SK-N-SH (cell line): ENCODE data around the gene PCK2. TPM values are rescaled to one million over a fixed set of nuclear protein-coding genes. Genes with fewer than 3 reads are reported as not detected.

ENCODE experiments used
- CTCF ChIA-PET: fragments of 300-600, 350-600 bp; formaldehyde crosslinking; extraction: SDS; loops from one replicate; lab custom pipeline; 2021; lab: Yijun Ruan, JAX
- POLR2A ChIA-PET: fragments of 350-600 bp; sonication (Branson Sonifier 250); formaldehyde crosslinking; extraction: SDS; loops from one replicate; lab custom pipeline; 2020; ENCODE audit warnings: antibody characterized with exemption, inconsistent platforms; lab: Yijun Ruan, JAX
- DNase-seq: peaks from one replicate; pipeline ENCODE4 v3.0.0; 2012
- H2AFZ ChIP-seq: fragments of 200-600 bp; sonication (generic); 2 replicates; pipeline ENCODE4 v1.8.1; 2016; ENCODE audit warnings: antibody characterized with exemption, mild to moderate bottlenecking, low read depth
- H3F3A ChIP-seq: fragments of 200-600 bp; sonication (generic); replicated peaks from 2 replicates; pipeline ENCODE3; 2016; ENCODE audit warnings: antibody characterized with exemption, mild to moderate bottlenecking; ENCODE audit not compliant: insufficient read depth
- H3K27ac ChIP-seq, 2 experiments: fragments of 200-500 bp in 1 of 2; fragments of 200-600 bp in 1 of 2; sonication (Bioruptor generic) in 1 of 2; sonication (generic), shearing (Covaris generic) in 1 of 2; 2 replicates each; pipeline versions ENCODE4 v1.5.1 to v1.6.1; 2014 to 2016; ENCODE audit warnings: low read depth in 2 of 2, inconsistent platforms in 1 of 2, low read length in 1 of 2, mild to moderate bottlenecking in 1 of 2, mixed read lengths in 1 of 2
- H3K27me3 ChIP-seq: fragments of 200-600 bp; sonication (generic), shearing (Covaris generic); 2 replicates; pipeline ENCODE4 v1.6.1; 2016; ENCODE audit warnings: mixed run types; ENCODE audit not compliant: insufficient read depth
- H3K36me3 ChIP-seq, 2 experiments: fragments of 200-500 bp in 1 of 2; fragments of 200-600 bp in 1 of 2; sonication (Bioruptor generic) in 1 of 2; sonication (generic) in 1 of 2; replicated peaks in 1 of 2; 2 replicates each; pipeline versions ENCODE3 to v1.5.1; 2014 to 2016; ENCODE audit warnings: low read length in 1 of 2, mild to moderate bottlenecking in 1 of 2; ENCODE audit not compliant: insufficient read depth in 2 of 2, control insufficient read depth in 1 of 2
- H3K4me1 ChIP-seq, 2 experiments: fragments of 200-500 bp in 1 of 2; fragments of 200-600 bp in 1 of 2; sonication (Bioruptor generic) in 1 of 2; sonication (generic), shearing (Covaris generic) in 1 of 2; 2 replicates each; pipeline versions ENCODE4 v1.5.1 to v1.6.1; 2014 to 2016; ENCODE audit warnings: low read depth in 1 of 2, low read length in 1 of 2, mixed run types in 1 of 2; ENCODE audit not compliant: insufficient read depth in 2 of 2, control insufficient read depth in 1 of 2
- H3K4me2 ChIP-seq: fragments of 200-600 bp; sonication (generic), shearing (Covaris generic); 2 replicates; pipeline ENCODE4 v1.6.1; 2017; ENCODE audit warnings: mixed run types
- H3K4me3 ChIP-seq, 2 experiments: fragments of 200-500 bp in 1 of 2; fragments of 200-600 bp in 1 of 2; sonication (Bioruptor generic) in 1 of 2; sonication (generic), shearing (Covaris generic) in 1 of 2; 2 replicates each; pipeline versions ENCODE4 v1.5.1 to v1.8.1; 2014 to 2016; ENCODE audit warnings: low read depth in 2 of 2, inconsistent platforms in 1 of 2, low read length in 1 of 2, mild to moderate bottlenecking in 1 of 2, mixed read lengths in 1 of 2, moderate library complexity in 1 of 2
- H3K79me2 ChIP-seq: fragments of 200-600 bp; sonication (generic); 2 replicates; pipeline ENCODE4 v1.8.1; 2017; ENCODE audit warnings: mild to moderate bottlenecking; ENCODE audit not compliant: insufficient read depth
- H3K9ac ChIP-seq: fragments of 200-600 bp; sonication (generic); 2 replicates; pipeline ENCODE4 v1.6.1; 2017; ENCODE audit warnings: mixed run types
- H3K9me2 ChIP-seq: fragments of 200-600 bp; sonication (generic); 2 replicates; pipeline ENCODE4 v1.6.1; 2017; ENCODE audit warnings: mixed run types
- H3K9me3 ChIP-seq: fragments of 200-600 bp; sonication (generic); 2 replicates; pipeline ENCODE4 v1.6.1; 2017; ENCODE audit warnings: mixed run types, mild to moderate bottlenecking, moderate library complexity
- H4K20me1 ChIP-seq: fragments of 200-600 bp; sonication (generic); 2 replicates; pipeline ENCODE4 v1.6.1; 2017; ENCODE audit warnings: mild to moderate bottlenecking, mixed run types; ENCODE audit not compliant: insufficient read depth
- CTCF ChIP-seq: fragments of 200-600 bp; sonication (generic); IDR thresholded peaks from 2 replicates; pipeline ENCODE4 v1.6.1; 2017; ENCODE audit warnings: antibody characterized with exemption, mild to moderate bottlenecking, moderate library complexity
- ELF1 ChIP-seq: IDR thresholded peaks from 2 replicates; pipeline ENCODE4 v1.4.0; 2012
- EZH2phosphoT487 ChIP-seq: fragments of 200-600 bp; sonication (generic); IDR thresholded peaks from 2 replicates; pipeline ENCODE4 v1.6.1; 2017; ENCODE audit warnings: low read depth, mixed run types, mild to moderate bottlenecking, antibody characterized with exemption, moderate library complexity, borderline replicate concordance
- FOXJ3 ChIP-seq: sonication (generic); formaldehyde crosslinking; IDR thresholded peaks from 2 replicates; pipeline ENCODE4 v1.5.1; 2020; ENCODE audit warnings: mild to moderate bottlenecking, missing genetic modification reagents
- FOXM1 ChIP-seq: IDR thresholded peaks from 2 replicates; pipeline ENCODE4 v1.4.0; 2012; ENCODE audit warnings: low read depth, mild to moderate bottlenecking
- GATA2 ChIP-seq: sonication (generic); formaldehyde crosslinking; IDR thresholded peaks from 2 replicates; pipeline ENCODE4 v1.5.0; 2020; ENCODE audit warnings: mild to moderate bottlenecking, missing genetic modification reagents
- JUND ChIP-seq: IDR thresholded peaks from 2 replicates; pipeline ENCODE4 v1.4.0; 2012
- MXI1 ChIP-seq: IDR thresholded peaks from 2 replicates; pipeline ENCODE4 v1.6.1; 2012; ENCODE audit warnings: mild to moderate bottlenecking, low read depth, low read length, improper control_type of control experiment
- NFIC ChIP-seq: IDR thresholded peaks from 2 replicates; pipeline ENCODE4 v1.4.0; 2012; ENCODE audit warnings: borderline replicate concordance
- NRF1 ChIP-seq: IDR thresholded peaks from 2 replicates; pipeline ENCODE4 v1.6.1; 2012; ENCODE audit warnings: low read depth, mild to moderate bottlenecking, low read length
- PBX3 ChIP-seq: IDR thresholded peaks from 2 replicates; pipeline ENCODE4; 2012
- RFX5 ChIP-seq: IDR thresholded peaks from 2 replicates; pipeline ENCODE4 v1.6.1; 2012; ENCODE audit warnings: mild to moderate bottlenecking, improper control_type of control experiment, low read length
- RXRA ChIP-seq: IDR thresholded peaks from 2 replicates; pipeline ENCODE4 v1.4.0; 2012; ENCODE audit warnings: low read depth, mild to moderate bottlenecking, borderline replicate concordance
- SIN3A ChIP-seq: IDR thresholded peaks from 2 replicates; pipeline ENCODE4 v1.6.1; 2012; ENCODE audit warnings: low read depth, mild to moderate bottlenecking, low read length, moderate library complexity, borderline replicate concordance
- SMC3 ChIP-seq: IDR thresholded peaks from 2 replicates; pipeline ENCODE4 v1.6.1; 2012; ENCODE audit warnings: low read depth, low read length, improper control_type of control experiment
- TCF12 ChIP-seq: IDR thresholded peaks from 2 replicates; pipeline ENCODE4 v1.4.0; 2012
- TEAD4 ChIP-seq: IDR thresholded peaks from 2 replicates; pipeline ENCODE4 v1.4.0; 2012; ENCODE audit warnings: mild to moderate bottlenecking, borderline replicate concordance; ENCODE audit not compliant: insufficient read depth
- USF1 ChIP-seq: IDR thresholded peaks from 2 replicates; pipeline ENCODE4 v1.4.0; 2012; ENCODE audit warnings: low read depth, borderline replicate concordance
- USF2 ChIP-seq: fragments of 150-350 bp; IDR thresholded peaks from 2 replicates; pipeline ENCODE4 v1.6.1; 2017; ENCODE audit warnings: antibody characterized with exemption, low read length, low read depth, borderline replicate concordance
- YY1 ChIP-seq: IDR thresholded peaks from 2 replicates; pipeline ENCODE4 v1.4.0; 2012; ENCODE audit warnings: low read depth, mild to moderate bottlenecking
- WGBS: methylation state at CpG from one replicate; pipeline ENCODE4 v1.1.6; 2017; ENCODE audit warnings: low lambda C conversion rate; 5-methylcytosine and 5-hydroxymethylcytosine counted together
- polyA plus RNA-seq, 3 experiments: library from polyadenylated mRNA; depleted of rRNA; stranded (reverse); fragments of >200 nt; gene quantifications; 2 replicates each; pipeline ENCODE4 v1.2.3, GENCODE V29; 2012

The PCK2 gene
- polyA plus RNA-seq, 1 of the 3 experiments (the other 2 are of a cell fraction) = 16.6 TPM

GRCh38 chr14:24059841-24060388 is 34.2 kb upstream of the PCK2 start:
- ChIA-PET POLR2A (no interaction called here), CTCF (interaction anchor here (8.3 to 42.8 kb wide), 2 partner anchors 16 to 40 kb away, joined by 284 to 1159 read pairs; partner anchors contain the start of genes CPNE6 and PCK2)
- Histone ChIP-seq H3K4me3 (no peak overlapping the region), H3F3A (no peaks in the 10 kb centered on the region), H3K9me3 (no peaks in the 10 kb centered on the region), H3K9ac (no peak overlapping the region), H3K79me2 (no peaks in the 10 kb centered on the region), H3K4me1 (peaks cover 0 to 3% of the 10 kb centered on the region in 2 experiments; a peak in 1 of 4 replicates), H3K4me2 (no peak overlapping the region), H4K20me1 (no peaks in the 10 kb centered on the region), H3K9me2 (no peaks in the 10 kb centered on the region), H3K27ac (no peak overlapping the region), H3K27me3 (no peaks in the 10 kb centered on the region), H3K36me3 (no peaks in the 10 kb centered on the region), H2AFZ (no peak overlapping the region)
- 66% methylated on average over 7 of the region's 16 CpGs for WGBS
- TF ChIP-seq TCF12 (no peak), ELF1 (no peak), RXRA (no peak), USF2 (no peak), FOXJ3 (CRISPR knock-in tag) (no peak), MXI1 (no peak), FOXM1 (no peak), YY1 (no peak), SIN3A (no peak), RFX5 (no peak), GATA2 (CRISPR knock-in tag) (no peak), NRF1 (no peak), PBX3 (no peak), SMC3 (no peak), JUND (no peak), NFIC (no peak), EZH2phosphoT487 (no peak), TEAD4 (no peak)
- peak; percentile 5 for DNase-seq

- no peaks in the 10 kb centered on the region for H3F3A ChIP-seq
- no peak overlapping the region for H3K27ac ChIP-seq
- H3K4me2 ChIP-seq = no peak overlapping the region
- no peaks in the 10 kb centered on the region for H3K27me3 ChIP-seq
- H3K4me1 ChIP-seq = peaks cover 0 to 3% of the 10 kb centered on the region in 2 experiments; a peak in 1 of 4 replicates
- H3K9me3 ChIP-seq = no peaks in the 10 kb centered on the region
- H3K36me3 ChIP-seq = no peaks in the 10 kb centered on the region
- H3K79me2 ChIP-seq = no peaks in the 10 kb centered on the region
- POLR2A ChIA-PET = no interaction called here
- CTCF ChIA-PET = interaction anchor here (8.3 to 42.8 kb wide), 2 partner anchors 16 to 40 kb away, joined by 284 to 1159 read pairs; partner anchors contain the start of genes CPNE6 and PCK2
- WGBS = 64% methylated on average over 5 of the region's 10 CpGs
- no peak for TF ChIP-seq CTCF
- no peak for TF ChIP-seq USF1
- no peak for TF ChIP-seq GATA2 (CRISPR knock-in tag)
- TF ChIP-seq YY1 = no peak
- no peak for TF ChIP-seq PBX3
- no peak for TF ChIP-seq ELF1
- no peak for TF ChIP-seq NRF1
- no peak overlapping the region for H3K4me3 ChIP-seq
- peak; percentile 0 for DNase-seq
- H3K9me2 ChIP-seq = no peaks in the 10 kb centered on the region
- H4K20me1 ChIP-seq = no peaks in the 10 kb centered on the region
- no peak overlapping the region for H2AFZ ChIP-seq
- no peak overlapping the region for H3K9ac ChIP-seq
Observed at GRCh38 chr14:24060443-24060842, 33.7 kb upstream of the PCK2 start.
